Parathyroid adenoma (tissue), 2 donors: ENCODE data around the gene LBX1.

Source experiments
- H2AFZ ChIP-seq: fragments of 300-600 bp; sonication (generic); one replicate; pipeline ENCODE4 v1.7.0; 2017; ENCODE audit warnings: antibody characterized with exemption, mild to moderate bottlenecking
- H3K27ac ChIP-seq: fragments of 300-600 bp; sonication (generic); one replicate; pipeline ENCODE4 v1.7.0; 2017
- H3K27me3 ChIP-seq: fragments of 300-600 bp; sonication (generic); one replicate; pipeline ENCODE4 v1.7.0; 2017; ENCODE audit warnings: low read length; ENCODE audit not compliant: control insufficient read depth, insufficient read depth
- H3K36me3 ChIP-seq: fragments of 300-600 bp; sonication (generic); one replicate; pipeline ENCODE4 v1.7.0; 2017; ENCODE audit warnings: low read length; ENCODE audit not compliant: control insufficient read depth, insufficient read depth
- H3K4me1 ChIP-seq: fragments of 300-600 bp; sonication (generic); one replicate; pipeline ENCODE4 v1.7.0; 2017; ENCODE audit warnings: control low read depth
- H3K4me2 ChIP-seq: fragments of 300-600 bp; sonication (generic); one replicate; pipeline ENCODE4 v1.7.0; 2017; ENCODE audit warnings: low read length
- H3K4me3 ChIP-seq: fragments of 300-600 bp; sonication (generic); one replicate; pipeline ENCODE4 v1.7.0; 2017; ENCODE audit warnings: low read depth, low read length
- H3K79me2 ChIP-seq: fragments of 300-600 bp; sonication (generic); one replicate; pipeline ENCODE4 v1.7.0; 2017; ENCODE audit warnings: control low read depth
- H3K9ac ChIP-seq: fragments of 300-600 bp; sonication (generic); one replicate; pipeline ENCODE4 v1.7.0; 2017; ENCODE audit warnings: mild to moderate bottlenecking
- H3K9me3 ChIP-seq: fragments of 300-600 bp; sonication (generic); one replicate; pipeline ENCODE4 v1.7.0; 2017; ENCODE audit warnings: low read length; ENCODE audit not compliant: control insufficient read depth
- TF ChIP-seq, protein P1 (sequence below): fragments of 300-600 bp; sonication (generic); IDR thresholded peaks from one replicate; pipeline ENCODE4 v1.7.0; 2017; ENCODE audit warnings: antibody characterized with exemption, mild to moderate bottlenecking
- donor health status: primary hyperparathyroidism.

LBX1 gene

DNA sequence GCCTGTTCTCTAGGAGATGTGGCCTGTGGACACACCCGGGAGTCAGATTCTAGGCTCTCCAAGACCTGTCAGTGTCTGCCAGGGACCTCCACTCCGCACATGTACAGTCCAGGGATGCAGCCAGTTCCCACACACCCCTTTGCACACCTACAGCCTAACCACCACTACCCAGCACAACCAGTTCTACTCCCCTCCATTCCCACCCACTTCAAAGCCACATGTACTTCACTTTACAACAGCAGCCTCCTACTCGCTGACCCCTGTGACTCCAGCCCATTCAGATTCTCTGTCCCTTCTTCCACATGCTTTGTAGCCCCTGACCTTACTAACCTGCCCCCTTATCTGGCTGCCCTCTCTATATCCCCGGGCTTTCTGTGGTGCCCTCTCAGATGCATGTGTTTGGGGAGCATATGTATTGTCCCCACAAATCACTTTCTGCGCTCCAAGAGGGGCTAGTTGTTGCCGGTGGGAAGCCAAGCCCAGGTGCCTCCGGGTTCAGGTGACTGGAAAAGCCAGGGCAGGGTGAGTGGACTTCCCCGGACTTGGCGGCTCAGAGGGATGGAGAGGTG is 7.2 kb downstream of the LBX1 start:
- Histone ChIP-seq H3K27ac (no peak overlapping the region), H3K36me3 (no peaks in the 10 kb centered on the region), H3K4me1 (peaks cover 7% of the 10 kb centered on the region), H3K9ac (no peak overlapping the region), H3K4me2 (no peak overlapping the region), H3K79me2 (no peaks in the 10 kb centered on the region), H2AFZ (no peak overlapping the region), H3K9me3 (no peaks in the 10 kb centered on the region), H3K27me3 (peaks cover 47% of the 10 kb centered on the region), H3K4me3 (no peak overlapping the region)
- TF ChIP-seq, protein P1, sequence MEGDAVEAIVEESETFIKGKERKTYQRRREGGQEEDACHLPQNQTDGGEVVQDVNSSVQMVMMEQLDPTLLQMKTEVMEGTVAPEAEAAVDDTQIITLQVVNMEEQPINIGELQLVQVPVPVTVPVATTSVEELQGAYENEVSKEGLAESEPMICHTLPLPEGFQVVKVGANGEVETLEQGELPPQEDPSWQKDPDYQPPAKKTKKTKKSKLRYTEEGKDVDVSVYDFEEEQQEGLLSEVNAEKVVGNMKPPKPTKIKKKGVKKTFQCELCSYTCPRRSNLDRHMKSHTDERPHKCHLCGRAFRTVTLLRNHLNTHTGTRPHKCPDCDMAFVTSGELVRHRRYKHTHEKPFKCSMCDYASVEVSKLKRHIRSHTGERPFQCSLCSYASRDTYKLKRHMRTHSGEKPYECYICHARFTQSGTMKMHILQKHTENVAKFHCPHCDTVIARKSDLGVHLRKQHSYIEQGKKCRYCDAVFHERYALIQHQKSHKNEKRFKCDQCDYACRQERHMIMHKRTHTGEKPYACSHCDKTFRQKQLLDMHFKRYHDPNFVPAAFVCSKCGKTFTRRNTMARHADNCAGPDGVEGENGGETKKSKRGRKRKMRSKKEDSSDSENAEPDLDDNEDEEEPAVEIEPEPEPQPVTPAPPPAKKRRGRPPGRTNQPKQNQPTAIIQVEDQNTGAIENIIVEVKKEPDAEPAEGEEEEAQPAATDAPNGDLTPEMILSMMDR: no peak

DNA sequence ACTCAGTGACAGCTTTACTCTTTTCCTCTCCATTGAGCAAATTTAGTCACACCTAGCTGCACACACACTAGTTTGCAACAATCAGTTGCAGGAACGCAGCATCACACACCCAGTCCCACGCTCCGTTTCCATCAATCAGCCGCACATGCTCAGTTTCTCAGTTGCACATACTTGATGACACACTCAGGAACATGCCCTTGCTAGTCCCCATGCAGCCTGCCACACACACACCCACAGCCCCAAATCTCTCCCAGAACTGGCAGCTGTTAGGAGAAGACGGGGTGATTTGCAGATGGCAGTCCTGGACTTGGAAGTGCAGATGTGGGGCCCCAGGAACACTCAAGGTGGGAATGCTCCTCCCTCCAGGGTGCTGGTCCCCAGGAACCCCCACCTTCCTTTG is 7.7 kb downstream of the LBX1 start:
- no peaks in the 10 kb centered on the region for H3K36me3 ChIP-seq
- TF ChIP-seq, protein P1: no peak
- H3K4me3 ChIP-seq: no peak overlapping the region
- no peak overlapping the region for H3K4me2 ChIP-seq
- H3K4me1 ChIP-seq: peaks cover 7% of the 10 kb centered on the region
- H2AFZ ChIP-seq: no peak overlapping the region
- no peak overlapping the region for H3K9ac ChIP-seq
- H3K79me2 ChIP-seq: no peaks in the 10 kb centered on the region
- no peak overlapping the region for H3K27ac ChIP-seq
- no peaks in the 10 kb centered on the region for H3K9me3 ChIP-seq
- H3K27me3 ChIP-seq: peaks cover 42% of the 10 kb centered on the region

DNA sequence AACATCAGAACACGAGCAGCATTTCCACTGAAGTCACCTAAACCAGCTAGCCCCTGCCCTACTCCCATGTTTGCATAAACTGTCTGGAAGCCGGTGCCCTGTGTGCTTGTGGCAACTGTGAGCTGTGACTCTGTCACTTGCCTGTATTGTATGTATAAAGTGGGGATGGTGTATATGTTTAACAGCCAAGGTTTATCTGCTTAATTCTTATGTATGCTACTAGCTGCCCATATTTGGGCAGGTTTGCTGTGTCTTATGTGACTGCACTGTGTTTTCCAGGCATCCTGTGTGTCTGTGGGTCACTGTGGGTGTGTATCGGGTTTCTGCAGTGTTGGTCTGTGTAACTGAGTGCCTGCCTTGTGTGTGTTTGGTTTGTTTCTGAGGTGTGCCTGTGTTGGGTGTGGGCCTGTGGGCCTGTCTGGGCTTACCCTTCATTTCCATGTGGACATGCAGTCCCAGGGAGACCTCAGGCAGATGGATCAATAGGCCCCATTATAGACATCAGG is 9.3 kb downstream of the LBX1 start:
- Histone ChIP-seq H3K4me2 (no peak overlapping the region), H3K4me1 (peaks cover 7% of the 10 kb centered on the region), H3K4me3 (no peak overlapping the region), H3K27me3 (peaks cover 35% of the 10 kb centered on the region), H3K79me2 (no peaks in the 10 kb centered on the region), H3K9me3 (no peaks in the 10 kb centered on the region), H3K36me3 (no peaks in the 10 kb centered on the region), H2AFZ (no peak overlapping the region), H3K9ac (no peak overlapping the region), H3K27ac (no peak overlapping the region)
- TF ChIP-seq, protein P1: no peak

DNA sequence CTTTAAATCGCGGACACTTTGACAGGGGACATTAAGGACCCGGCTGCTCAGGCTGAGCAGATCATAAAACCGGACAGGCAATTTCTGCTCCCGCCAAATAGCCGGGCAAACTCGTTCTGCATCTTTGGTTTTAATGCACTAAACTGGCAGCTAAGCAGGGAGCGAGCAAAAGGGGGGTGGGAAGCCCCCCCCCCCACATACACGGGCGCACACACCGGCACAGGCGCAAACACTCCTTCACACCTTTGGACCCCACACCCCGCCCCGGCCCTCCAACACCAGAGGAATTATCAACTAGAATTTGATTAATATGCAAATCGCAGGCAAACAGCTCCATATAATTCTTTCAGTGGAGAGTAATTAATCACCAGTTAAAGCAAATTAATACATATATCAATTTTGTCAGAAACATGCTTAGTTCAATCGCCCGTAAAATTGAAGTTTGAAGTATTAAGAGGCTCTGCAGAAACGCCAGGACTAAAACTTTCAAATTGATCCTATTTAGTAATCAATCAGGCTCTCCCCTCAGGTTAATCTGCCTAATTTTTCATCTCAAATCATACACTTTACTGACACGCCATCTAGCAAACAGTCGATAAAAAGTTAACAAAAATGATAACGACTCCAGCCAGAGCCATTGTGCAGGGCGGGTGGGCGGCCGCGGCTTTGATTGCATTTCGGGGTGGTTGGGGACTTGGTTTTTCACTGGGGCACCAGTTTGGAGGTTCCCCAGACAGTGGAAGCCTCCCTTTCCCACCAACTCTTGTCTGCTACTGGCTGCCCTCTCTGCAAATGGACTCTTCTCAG is 9.9 kb downstream of the LBX1 start:
- peaks cover 28% of the 10 kb centered on the region for H3K27me3 ChIP-seq
- no peaks in the 10 kb centered on the region for H3K9me3 ChIP-seq
- H3K79me2 ChIP-seq: no peaks in the 10 kb centered on the region
- H2AFZ ChIP-seq: no peak overlapping the region
- no peak overlapping the region for H3K4me2 ChIP-seq
- no peak overlapping the region for H3K27ac ChIP-seq
- H3K4me1 ChIP-seq: peaks cover 7% of the 10 kb centered on the region
- no peak overlapping the region for H3K4me3 ChIP-seq
- H3K36me3 ChIP-seq: no peaks in the 10 kb centered on the region
- TF ChIP-seq, protein P1: no peak
- H3K9ac ChIP-seq: no peak overlapping the region
